GM12891 (cell line): ENCODE results near the gene SLCO3A1.

Experiments
- DNase-seq: peaks from one replicate; pipeline ENCODE4 v3.0.0; 2011; ENCODE audit warnings: low spot score; ENCODE audit not compliant: insufficient read length
- FAIRE-seq: peaks from 2 replicates; lab custom pipeline; 2011; peaks lifted over from hg19 to GRCh38; lab: Jason Lieb, UNC
- PAX5 ChIP-seq: IDR thresholded peaks from 2 replicates; pipeline ENCODE4 v1.6.1; 2011; ENCODE audit warnings: low read length, moderate library complexity, mild to moderate bottlenecking; ENCODE audit not compliant: insufficient read depth, severe bottlenecking
- POLR2A ChIP-seq: IDR thresholded peaks from 2 replicates; pipeline ENCODE4 v1.6.1; 2011; ENCODE audit warnings: low read depth, low read length, control low read depth
- POLR2AphosphoS5 ChIP-seq: IDR thresholded peaks from 2 replicates; pipeline ENCODE4 v1.6.1; 2011; ENCODE audit warnings: low read depth, low read length, control low read depth
- POU2F2 ChIP-seq: IDR thresholded peaks from 2 replicates; pipeline ENCODE4 v1.6.1; 2011; ENCODE audit warnings: low read depth, mild to moderate bottlenecking, control low read depth, low read length, moderate library complexity
- SPI1 ChIP-seq: IDR thresholded peaks from 2 replicates; pipeline ENCODE4 v1.6.1; 2011; ENCODE audit warnings: low read depth, low read length, control low read depth
- TAF1 ChIP-seq: IDR thresholded peaks from 2 replicates; pipeline ENCODE4 v1.6.1; 2011; ENCODE audit warnings: low read depth, low read length, control low read depth

Gene SLCO3A1

GRCh38 chr15:92155934-92156333 lies 302.4 kb downstream of the SLCO3A1 start:
- TF ChIP-seq POU2F2 = no peak
- TF ChIP-seq SPI1 = no peak
- TF ChIP-seq TAF1 = no peak
- no peak for TF ChIP-seq PAX5
- TF ChIP-seq POLR2A = no peak
- no peak for TF ChIP-seq POLR2AphosphoS5
- FAIRE-seq = no peak
- no peak for DNase-seq

- FAIRE-seq = no peak
- TF ChIP-seq POLR2AphosphoS5 (no peak), TAF1 (no peak), PAX5 (no peak), SPI1 (no peak), POLR2A (no peak), POU2F2 (no peak)
- no peak for DNase-seq
Observed at GRCh38 chr15:92157666-92158298, 304.3 kb downstream of the SLCO3A1 start.

- no peak for TF ChIP-seq SPI1
- TF ChIP-seq POLR2A = no peak
- no peak for TF ChIP-seq POU2F2
- no peak for TF ChIP-seq POLR2AphosphoS5
- TF ChIP-seq TAF1 = no peak
- no peak for TF ChIP-seq PAX5
- FAIRE-seq = peak; percentile 47
- DNase-seq = no peak
Observed at GRCh38 chr15:92158426-92158825, 304.9 kb downstream of the SLCO3A1 start.

GRCh38 chr15:92159481-92159880 lies 306.0 kb downstream of the SLCO3A1 start:
- FAIRE-seq (no peak), DNase-seq (no peak)
- TF ChIP-seq POU2F2 (no peak), PAX5 (no peak), TAF1 (no peak), POLR2AphosphoS5 (no peak), POLR2A (no peak), SPI1 (no peak)

- no peak for TF ChIP-seq POLR2A
- TF ChIP-seq TAF1 = no peak
- no peak for TF ChIP-seq POLR2AphosphoS5
- TF ChIP-seq POU2F2 = no peak
- no peak for TF ChIP-seq SPI1
- no peak for TF ChIP-seq PAX5
- no peak for FAIRE-seq
- no peak for DNase-seq
Observed at GRCh38 chr15:92159906-92160841, 306.7 kb downstream of the SLCO3A1 start.

- TF ChIP-seq POLR2AphosphoS5 (no peak), SPI1 (peak; percentile 79), POU2F2 (peak; percentile 90), POLR2A (no peak), PAX5 (no peak), TAF1 (no peak)
- FAIRE-seq (peak; percentile 96), DNase-seq (peak; percentile 44)
Observed at GRCh38 chr15:92161039-92161670, 307.6 kb downstream of the SLCO3A1 start.

GRCh38 chr15:92162657-92163056 lies 309.1 kb downstream of the SLCO3A1 start:
- DNase-seq (no peak), FAIRE-seq (no peak)
- no peak for TF ChIP-seq POLR2A
- TF ChIP-seq POU2F2 = no peak
- no peak for TF ChIP-seq POLR2AphosphoS5
- TF ChIP-seq PAX5 = no peak
- no peak for TF ChIP-seq SPI1
- no peak for TF ChIP-seq TAF1

GRCh38 chr15:92163641-92164040 lies 310.1 kb downstream of the SLCO3A1 start:
- no peak for DNase-seq
- TF ChIP-seq PAX5 (no peak), SPI1 (no peak), TAF1 (no peak), POLR2AphosphoS5 (no peak), POU2F2 (no peak)
- FAIRE-seq = no peak

GRCh38 chr15:92164327-92165000 lies 311.0 kb downstream of the SLCO3A1 start:
- no peak for FAIRE-seq
- TF ChIP-seq TAF1 = no peak
- TF ChIP-seq POLR2A = no peak
- no peak for TF ChIP-seq SPI1
- no peak for TF ChIP-seq POU2F2
- no peak for TF ChIP-seq POLR2AphosphoS5
- no peak for TF ChIP-seq PAX5
- no peak for DNase-seq
